Neuronal stem cell (in vitro differentiated cells): ENCODE measurements around the gene SERPINA6.
A peak's percentile ranks its signal among the peaks of the same experiment; 100 is the strongest.
"Not testable (repeated sequence)": the region's sequence is repeated elsewhere in the genome, so short reads cannot be mapped to it uniquely, and the experiment has no call there.

Experiments
- DNase-seq: peaks from one replicate; pipeline ENCODE4 v3.0.0-alpha.2; 2013; ENCODE audit warnings: low spot score
- H2AFZ ChIP-seq: one replicate; pipeline ENCODE4 v1.6.1; 2013; ENCODE audit warnings: mild to moderate bottlenecking, low read length, inconsistent platforms
- H2AK5ac ChIP-seq: 2 replicates; pipeline ENCODE4 v1.6.1; 2013; ENCODE audit warnings: low read depth, mild to moderate bottlenecking, inconsistent platforms, low read length, moderate library complexity, mixed read lengths
- H2BK120ac ChIP-seq: 2 replicates; pipeline ENCODE4 v1.6.1; 2013; ENCODE audit warnings: low read depth, mild to moderate bottlenecking, inconsistent platforms, low read length, moderate library complexity, mixed read lengths
- H2BK12ac ChIP-seq: one replicate; pipeline ENCODE4 v1.6.1; 2013; ENCODE audit warnings: low read length, inconsistent platforms
- H2BK15ac ChIP-seq: 2 replicates; pipeline ENCODE4 v1.6.1; 2013; ENCODE audit warnings: mild to moderate bottlenecking, low read length, inconsistent platforms, mixed read lengths
- H2BK5ac ChIP-seq: one replicate; pipeline ENCODE4 v1.6.1; 2013; ENCODE audit warnings: inconsistent platforms, mild to moderate bottlenecking, low read length, moderate library complexity
- H3K14ac ChIP-seq: one replicate; pipeline ENCODE4 v1.6.1; 2013; ENCODE audit warnings: low read length, inconsistent platforms
- H3K18ac ChIP-seq: 2 replicates; pipeline ENCODE4 v1.6.1; 2013; ENCODE audit warnings: low read length, inconsistent platforms
- H3K23ac ChIP-seq: 2 replicates; pipeline ENCODE4 v1.6.1; 2013; ENCODE audit warnings: low read depth, mild to moderate bottlenecking, mixed read lengths, low read length, inconsistent platforms; ENCODE audit not compliant: poor library complexity
- H3K27ac ChIP-seq: replicated peaks from 3 replicates; pipeline ENCODE4 v1.5.1; 2013; ENCODE audit warnings: low read length, inconsistent platforms
- H3K27me3 ChIP-seq, 3 experiments: 2 replicates each; pipeline ENCODE4 v1.6.1; 2013; ENCODE audit warnings: low read length in 3 of 3, mild to moderate bottlenecking in 2 of 3, inconsistent platforms in 1 of 3, low read depth in 1 of 3, mixed read lengths in 1 of 3, moderate library complexity in 1 of 3; ENCODE audit not compliant: control insufficient read depth in 3 of 3, insufficient read depth in 3 of 3
- H3K36me3 ChIP-seq, 2 donors: replicated peaks in 1 of 2; 2 replicates each; pipeline ENCODE4 v1.6.1; 2013; ENCODE audit warnings: low read length in 2 of 2; ENCODE audit not compliant: control insufficient read depth in 2 of 2, insufficient read depth in 2 of 2
- H3K4ac ChIP-seq: 2 replicates; pipeline ENCODE4 v1.6.1; 2013; ENCODE audit warnings: inconsistent platforms, mild to moderate bottlenecking, low read length, moderate library complexity
- H3K4me1 ChIP-seq, 2 donors: 1 replicate in 1 of 2; 2 replicates in 1 of 2; pipeline ENCODE4 v1.6.1; 2013; ENCODE audit warnings: low read length in 2 of 2, low read depth in 1 of 2; ENCODE audit not compliant: control insufficient read depth in 2 of 2, insufficient read depth in 1 of 2
- H3K4me2 ChIP-seq: one replicate; pipeline ENCODE4 v1.6.1; 2013; ENCODE audit warnings: mild to moderate bottlenecking, low read length, inconsistent platforms; ENCODE audit not compliant: insufficient read depth, poor library complexity, severe bottlenecking
- H3K4me3 ChIP-seq, 2 donors: 2 replicates each; pipeline ENCODE4 v1.5.1; 2013; ENCODE audit warnings: low read length in 2 of 2, mild to moderate bottlenecking in 2 of 2, inconsistent platforms in 1 of 2, moderate library complexity in 1 of 2
- H3K79me1 ChIP-seq: one replicate; pipeline ENCODE4 v1.6.1; 2013; ENCODE audit warnings: low read depth, mild to moderate bottlenecking, inconsistent platforms, low read length, moderate library complexity
- H3K9ac ChIP-seq: one replicate; pipeline ENCODE4 v1.6.1; 2013; ENCODE audit warnings: mild to moderate bottlenecking, low read depth, low read length, inconsistent platforms; ENCODE audit not compliant: poor library complexity
- H3K9me3 ChIP-seq, 2 donors: replicated peaks in 1 of 2; 2 replicates each; pipeline versions ENCODE3 to v1.6.1; 2013; ENCODE audit warnings: low read length in 2 of 2, mild to moderate bottlenecking in 2 of 2, inconsistent platforms in 1 of 2, low read depth in 1 of 2, mixed read lengths in 1 of 2, moderate library complexity in 1 of 2; ENCODE audit not compliant: control insufficient read depth in 2 of 2, insufficient read depth in 1 of 2
- H4K8ac ChIP-seq: one replicate; pipeline ENCODE4 v1.6.1; 2013; ENCODE audit warnings: low read depth, mild to moderate bottlenecking, inconsistent platforms, low read length, moderate library complexity
- H4K91ac ChIP-seq: one replicate; pipeline ENCODE4 v1.6.1; 2013; ENCODE audit warnings: low read length, low read depth, mild to moderate bottlenecking, inconsistent platforms; ENCODE audit not compliant: poor library complexity
- WGBS, 2 donors: extraction: QIAGEN DNeasy Blood & Tissue Kit; methylation state at CpG; one replicate each; pipeline ENCODE4 v1.1.7; 2013; ENCODE audit warnings: missing lambda C conversion rate in 2 of 2, mixed read lengths in 1 of 2; ENCODE audit not compliant: insufficient read length in 2 of 2, insufficient replicate concordance in 1 of 2; ENCODE audit errors: extremely low coverage in 2 of 2; 5-methylcytosine and 5-hydroxymethylcytosine counted together

The SERPINA6 gene

DNA sequence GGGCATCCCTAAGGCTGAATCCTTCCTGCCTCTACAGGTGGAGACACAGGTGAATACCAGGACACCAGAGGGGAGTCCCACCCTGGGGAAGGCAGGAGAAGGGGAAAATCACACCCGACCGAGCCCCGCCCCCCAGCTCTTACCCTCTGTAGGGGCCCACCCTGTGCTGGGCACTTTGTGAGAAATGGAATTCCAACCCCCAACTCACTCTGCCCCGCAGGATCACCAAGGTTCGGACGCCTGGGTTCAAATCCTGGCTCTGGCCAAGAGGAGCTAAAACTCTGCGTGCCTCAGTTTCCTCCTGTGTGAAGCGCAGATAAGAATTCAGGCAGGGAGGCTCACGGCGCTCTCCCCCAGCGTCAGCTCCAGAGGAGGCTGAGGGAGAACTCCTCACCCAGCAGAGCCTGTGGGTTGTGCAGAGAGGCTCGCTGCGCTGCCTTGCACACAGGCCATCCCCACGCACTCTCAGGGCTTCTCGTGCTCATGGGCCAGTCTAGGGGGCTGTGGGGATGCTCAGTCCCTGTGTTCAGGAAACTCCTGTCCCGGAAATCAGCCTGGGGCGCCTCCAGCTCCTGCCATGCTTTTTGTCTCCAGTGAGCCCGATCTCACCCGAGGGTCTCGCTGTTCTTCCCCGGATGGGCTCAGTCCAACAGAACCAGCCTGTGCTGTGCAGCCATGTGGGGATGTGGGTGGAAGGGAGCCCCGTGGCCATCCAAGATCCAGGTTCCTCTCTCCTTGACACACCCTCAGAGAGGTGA is 46.8 kb upstream of the SERPINA6 start:
- not testable (repeated sequence) for H2BK15ac ChIP-seq, H3K14ac ChIP-seq, H4K8ac ChIP-seq, H3K27me3 ChIP-seq, H2AK5ac ChIP-seq, H3K4ac ChIP-seq, H3K9me3 ChIP-seq, H4K91ac ChIP-seq, H3K18ac ChIP-seq, H3K23ac ChIP-seq, H3K27ac ChIP-seq, H2AFZ ChIP-seq, H3K9ac ChIP-seq, H3K36me3 ChIP-seq, H3K4me2 ChIP-seq, H3K4me3 ChIP-seq, H3K4me1 ChIP-seq, H2BK120ac ChIP-seq, H2BK5ac ChIP-seq, H3K79me1 ChIP-seq, DNase-seq, H2BK12ac ChIP-seq
- no CpG with 5 or more reads among the region's 22 CpGs for WGBS, 2 donors

DNA sequence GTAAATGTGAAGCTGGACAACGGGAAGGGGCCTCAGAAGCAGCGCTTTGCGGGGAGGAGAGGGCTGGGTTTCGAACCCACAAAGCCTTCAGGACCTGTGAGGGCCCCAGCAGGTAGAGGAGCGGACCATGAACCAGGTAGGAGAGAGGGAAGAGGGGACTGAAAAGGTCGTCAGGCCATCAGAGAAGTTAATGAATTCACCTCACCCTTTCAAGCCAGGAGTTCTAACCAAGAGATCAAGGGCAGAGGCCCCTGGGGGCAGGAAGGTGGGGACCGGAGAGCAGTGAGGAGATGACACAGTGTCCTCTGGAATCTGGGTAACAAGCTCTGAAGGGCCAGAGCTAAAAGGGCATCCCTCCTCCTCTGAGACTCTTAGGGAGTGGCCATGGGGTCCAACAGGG is 45.8 kb upstream of the SERPINA6 start:
- Histone ChIP-seq H2BK15ac (no peak overlapping the region), H2AK5ac (no peak overlapping the region), H3K4me2 (no peak overlapping the region), H4K8ac (no peak overlapping the region), H3K18ac (no peak overlapping the region), H2BK5ac (no peak overlapping the region), H3K9me3 (no peaks in the 10 kb centered on the region), H4K91ac (no peak overlapping the region), H2BK120ac (no peak overlapping the region), H3K4me1 (peaks cover 0 to 3% of the 10 kb centered on the region in 2 donors), H3K14ac (no peak overlapping the region), H3K27me3 (peaks cover 0 to 2% (median 0%) of the 10 kb centered on the region in 3 experiments), H3K23ac (no peak overlapping the region), H3K36me3 (no peaks in the 10 kb centered on the region), H3K27ac (no peak overlapping the region), H3K4me3 (no peak overlapping the region), H2BK12ac (no peak overlapping the region), H3K4ac (no peak overlapping the region), H2AFZ (no peak overlapping the region), H3K79me1 (no peaks in the 10 kb centered on the region), H3K9ac (no peak overlapping the region)
- no peak for DNase-seq
- no CpG with 5 or more reads among the region's 7 CpGs for WGBS, 2 donors

DNA sequence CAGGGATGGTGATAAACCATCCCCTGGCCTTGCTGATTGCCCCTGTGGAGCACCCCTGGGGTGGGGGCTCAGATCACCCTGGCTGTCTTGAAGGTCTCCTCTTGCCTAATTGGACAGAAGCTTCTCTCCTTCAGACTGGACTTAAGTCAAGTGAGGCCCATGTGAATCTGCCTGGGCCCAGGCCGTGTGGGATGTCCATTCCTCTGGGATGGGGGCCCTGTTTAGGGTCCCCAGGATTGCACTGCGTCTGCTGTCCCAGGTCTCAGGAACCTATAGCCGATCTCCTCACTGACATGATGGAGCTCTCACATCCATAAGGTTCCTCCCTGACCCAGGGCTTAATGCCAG is 45.1 kb upstream of the SERPINA6 start:
- Histone ChIP-seq H3K4ac (no peak overlapping the region), H3K4me3 (no peak overlapping the region), H2BK15ac (no peak overlapping the region), H3K9me3 (no peaks in the 10 kb centered on the region), H3K27me3 (peaks cover 0 to 5% (median 0%) of the 10 kb centered on the region in 3 experiments), H4K91ac (no peak overlapping the region), H2BK5ac (no peak overlapping the region), H3K4me2 (no peak overlapping the region), H3K14ac (no peak overlapping the region), H3K27ac (no peak overlapping the region), H3K9ac (no peak overlapping the region), H3K36me3 (no peaks in the 10 kb centered on the region), H4K8ac (no peak overlapping the region), H3K18ac (peak overlapping the region; percentile 53), H2BK12ac (no peak overlapping the region), H3K23ac (no peak overlapping the region), H2BK120ac (no peak overlapping the region), H3K79me1 (no peaks in the 10 kb centered on the region), H2AK5ac (peak overlapping the region; percentile 85), H2AFZ (no peak overlapping the region), H3K4me1 (peaks cover 0 to 2% of the 10 kb centered on the region in 2 donors)
- no CpG with 5 or more reads among the region's 3 CpGs for WGBS, 2 donors
- DNase-seq = no peak

DNA sequence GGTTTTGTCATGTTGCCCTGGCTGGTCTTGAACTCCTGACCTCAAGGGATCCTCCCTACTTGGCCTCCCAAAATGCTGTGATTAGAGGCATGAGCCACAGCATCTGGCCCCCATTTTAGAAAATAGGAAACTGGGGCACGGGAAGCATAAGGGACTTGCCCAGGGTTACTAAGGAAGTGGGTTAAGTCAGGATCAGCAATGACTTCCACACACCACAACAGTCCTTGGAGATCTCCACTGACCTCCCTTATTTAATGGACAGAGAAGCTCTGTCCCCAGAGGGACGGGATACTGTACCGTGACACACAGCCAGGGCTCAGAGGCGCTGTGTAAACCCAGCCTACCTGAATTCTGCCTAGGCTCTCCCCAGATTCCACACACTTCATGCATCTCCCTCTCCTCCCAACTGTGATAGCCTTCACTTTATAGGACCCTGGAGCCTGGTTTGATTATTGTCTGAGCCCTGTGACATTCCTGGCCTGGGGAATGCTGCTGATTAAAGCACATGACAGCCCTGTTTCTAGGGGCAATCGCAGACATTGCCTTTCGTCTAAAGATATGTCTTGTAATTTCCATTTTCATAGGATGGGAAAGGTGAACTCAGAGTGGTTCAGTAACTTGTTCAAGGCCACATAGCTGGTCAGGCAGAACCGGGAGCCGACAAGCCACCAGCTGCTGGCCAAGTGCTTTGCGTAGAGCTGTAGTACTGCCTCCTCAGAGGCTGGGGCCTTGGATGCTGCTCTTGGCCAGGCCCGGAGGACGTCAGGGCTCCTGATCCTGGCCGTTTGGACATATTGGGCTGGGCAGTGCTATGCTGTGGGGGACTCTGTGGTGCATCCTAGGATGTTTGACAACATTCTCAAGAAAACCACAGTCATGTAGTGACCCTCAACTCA is 44.5 kb upstream of the SERPINA6 start:
- Histone ChIP-seq H4K8ac (no peak overlapping the region), H2AK5ac (peak overlapping the region; percentile 85), H3K4ac (no peak overlapping the region), H3K9ac (no peak overlapping the region), H2BK15ac (no peak overlapping the region), H3K23ac (no peak overlapping the region), H2BK120ac (no peak overlapping the region), H3K4me1 (peaks cover 0 to 4% of the 10 kb centered on the region in 2 donors), H3K18ac (no peak overlapping the region), H3K27ac (no peak overlapping the region), H3K79me1 (no peaks in the 10 kb centered on the region), H2BK5ac (no peak overlapping the region), H3K27me3 (peaks cover 0 to 5% (median 0%) of the 10 kb centered on the region in 3 experiments), H3K14ac (no peak overlapping the region), H3K4me3 (no peak overlapping the region), H2AFZ (no peak overlapping the region), H2BK12ac (no peak overlapping the region), H3K4me2 (no peak overlapping the region), H3K36me3 (no peaks in the 10 kb centered on the region), H3K9me3 (no peaks in the 10 kb centered on the region), H4K91ac (no peak overlapping the region)
- DNase-seq = no peak
- WGBS, 2 donors = no CpG with 5 or more reads among the region's 12 CpGs
